GM23248 (cell line): ENCODE measurements around the gene CLIP4.

Experiments
- EZH2 ChIP-seq: fragments of 200-600 bp; sonication (generic); IDR thresholded peaks from 2 replicates; pipeline ENCODE4 v1.6.1; 2018; ENCODE audit warnings: antibody characterized with exemption, mild to moderate bottlenecking; ENCODE audit not compliant: insufficient read depth, poor library complexity, severe bottlenecking
- EZH2phosphoT487 ChIP-seq: fragments of 200-600 bp; sonication (generic); IDR thresholded peaks from 2 replicates; pipeline ENCODE4 v1.6.1; 2018; ENCODE audit warnings: antibody characterized with exemption, moderate library complexity, mild to moderate bottlenecking, low read depth; ENCODE audit not compliant: insufficient read depth

- TF ChIP-seq EZH2 (no peak), EZH2phosphoT487 (no peak)
Observed at GRCh38 chr2:29071032-29071975, 43.9 kb upstream of the CLIP4 start.
